ENCODE measurements around the gene ARPC2. TPM values are rescaled to one million over a fixed set of nuclear protein-coding genes. Genes with fewer than 3 reads are reported as not detected.
A peak's percentile ranks its signal among the peaks of the same experiment; 100 is the strongest.

ARPC2 gene
- total RNA-seq, 2 experiments from 2014 or later: 448 to 452 TPM

DNA sequence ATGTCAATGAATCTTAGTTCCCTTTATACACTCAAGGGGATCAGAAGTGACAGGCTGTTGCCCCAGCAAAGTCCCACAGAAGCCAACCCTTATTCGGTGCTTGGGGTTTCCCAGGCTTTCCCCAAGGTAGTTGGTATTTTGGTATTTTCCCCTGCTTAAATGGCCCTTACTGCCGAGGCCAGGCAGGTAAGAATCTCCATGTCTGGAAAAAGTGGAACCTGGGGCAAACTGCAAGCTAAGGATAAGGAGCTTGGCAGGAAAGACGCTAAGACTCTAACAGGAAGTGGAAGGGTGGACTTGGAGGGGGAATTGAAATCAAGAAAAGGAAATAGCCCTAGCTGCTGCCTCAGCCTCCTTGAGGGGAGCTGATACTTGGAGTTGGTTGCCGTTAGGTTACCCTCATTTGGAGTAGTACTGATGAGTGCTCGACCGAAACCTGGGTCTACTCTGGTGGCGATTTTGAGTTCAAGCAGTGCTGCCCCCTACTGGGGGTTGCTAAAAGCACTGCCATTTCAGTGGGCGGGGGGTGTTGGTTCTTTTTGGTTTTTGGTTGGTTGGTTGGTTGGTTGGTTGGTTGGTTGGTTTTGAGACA, 40.5 kb downstream of the ARPC2 start:
- Mint-ChIP-seq H3K27me3 (no peaks in the 10 kb centered on the region), H3K27ac (peak overlapping the region; percentile 91), H3K4me3 (peak overlapping the region; percentile 51), H3K4me1 (ENCODE audit: low read depth) (peaks cover 22% of the 10 kb centered on the region), H3K36me3 (ENCODE audit: low read depth) (peaks cover 50% of the 10 kb centered on the region), H3K9me3 (no peaks in the 10 kb centered on the region)
- H3K4me1 ChIP-seq (ENCODE audit: insufficient read depth, low read length): peaks cover 22% of the 10 kb centered on the region
- H3K9me3 ChIP-seq (ENCODE audit: control insufficient read depth in 1 of 2, insufficient read depth in 1 of 2, low read length in 2 of 2): no peaks in the 10 kb centered on the region
- TF ChIP-seq, protein P1, sequence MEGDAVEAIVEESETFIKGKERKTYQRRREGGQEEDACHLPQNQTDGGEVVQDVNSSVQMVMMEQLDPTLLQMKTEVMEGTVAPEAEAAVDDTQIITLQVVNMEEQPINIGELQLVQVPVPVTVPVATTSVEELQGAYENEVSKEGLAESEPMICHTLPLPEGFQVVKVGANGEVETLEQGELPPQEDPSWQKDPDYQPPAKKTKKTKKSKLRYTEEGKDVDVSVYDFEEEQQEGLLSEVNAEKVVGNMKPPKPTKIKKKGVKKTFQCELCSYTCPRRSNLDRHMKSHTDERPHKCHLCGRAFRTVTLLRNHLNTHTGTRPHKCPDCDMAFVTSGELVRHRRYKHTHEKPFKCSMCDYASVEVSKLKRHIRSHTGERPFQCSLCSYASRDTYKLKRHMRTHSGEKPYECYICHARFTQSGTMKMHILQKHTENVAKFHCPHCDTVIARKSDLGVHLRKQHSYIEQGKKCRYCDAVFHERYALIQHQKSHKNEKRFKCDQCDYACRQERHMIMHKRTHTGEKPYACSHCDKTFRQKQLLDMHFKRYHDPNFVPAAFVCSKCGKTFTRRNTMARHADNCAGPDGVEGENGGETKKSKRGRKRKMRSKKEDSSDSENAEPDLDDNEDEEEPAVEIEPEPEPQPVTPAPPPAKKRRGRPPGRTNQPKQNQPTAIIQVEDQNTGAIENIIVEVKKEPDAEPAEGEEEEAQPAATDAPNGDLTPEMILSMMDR (IDR thresholded peaks at IDR 0.05): peak; percentile 64
- POLR2A ChIA-PET: interaction anchor here (0.7 to 1.5 kb wide), 4 partner anchors 13 to 47 kb away, joined by 3 to 11 read pairs (median 4); partner anchors contain the start of genes AAMP and PNKD
- intact Hi-C loops (cut with DNase I, micrococcal nuclease): loop anchor here (1.0 to 5.0 kb wide), 4 partner anchors 40 to 90 kb away; partner anchors contain the start of genes ARPC2 (in 1 of the 2) and CXCR1 (in 1 of the 2)
- CTCF ChIA-PET: interaction anchor here (0.6 to 1.4 kb wide), 13 partner anchors 9 to 72 kb away, joined by 3 to 8 read pairs (median 4); partner anchors contain the start of genes AAMP and PNKD
- H3K27me3 ChIP-seq (ENCODE audit: control insufficient read depth in 1 of 2, insufficient read depth in 2 of 2, low read length in 2 of 2): no peaks in the 10 kb centered on the region
- H3K36me3 ChIP-seq (ENCODE audit: insufficient read depth, low read length): peaks cover 37% of the 10 kb centered on the region
- no peak overlapping the region for H3K4me3 ChIP-seq (ENCODE audit: low read length)
- peak; percentile 43 to 84 (median 58) for DNase-seq
- H3K27ac ChIP-seq (ENCODE audit: low read depth in 1 of 2, low read length in 2 of 2): peak overlapping the region; percentile 56 to 67
- ATAC-seq (ENCODE audit: poor library complexity): peak; percentile 80

DNA sequence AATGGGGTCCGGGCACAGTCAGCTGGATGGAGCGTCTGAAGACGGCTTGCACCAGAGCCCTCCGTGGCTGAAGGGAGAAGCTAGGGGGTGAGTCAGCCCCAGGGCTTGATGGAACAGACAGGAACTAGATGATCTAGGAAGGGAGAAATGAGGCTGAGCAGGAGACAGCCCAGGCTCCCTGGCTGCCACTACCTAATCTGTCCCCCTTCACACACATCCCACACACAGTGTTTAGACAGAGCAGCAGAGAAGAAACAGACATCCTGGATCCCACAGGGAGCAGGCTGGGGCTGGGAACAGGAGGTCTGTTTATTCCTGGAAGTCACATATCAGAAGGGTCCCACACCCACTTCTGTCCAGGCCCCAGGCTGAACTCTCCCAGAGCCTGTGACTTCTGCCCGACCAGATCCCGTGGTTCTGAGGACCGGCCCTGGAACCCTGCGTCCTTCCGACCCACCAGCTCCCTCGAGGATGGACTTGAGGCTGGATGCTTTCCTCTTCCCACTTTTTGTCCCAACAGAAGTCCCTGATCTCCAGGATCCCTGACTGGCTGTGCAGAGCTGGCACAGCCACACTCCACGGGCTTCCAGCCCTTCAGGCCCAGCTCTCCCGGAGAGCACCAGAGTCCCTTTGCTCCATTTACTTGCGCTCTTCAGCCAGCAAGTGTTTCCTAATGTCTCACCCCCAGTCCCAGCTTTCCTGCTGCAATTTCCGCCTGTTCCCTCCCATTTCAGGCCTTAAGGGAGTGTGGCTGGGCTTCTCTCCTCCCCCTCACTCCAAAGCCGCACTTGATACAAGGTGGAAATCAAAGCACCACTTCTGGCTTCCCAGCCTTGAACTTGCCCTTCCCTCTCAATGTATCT, 42.3 kb downstream of the ARPC2 start:
- H3K27ac Mint-ChIP-seq: peak overlapping the region; percentile 71
- TF ChIP-seq, protein P1 (IDR thresholded peaks at IDR 0.05): no peak
- no peaks in the 10 kb centered on the region for H3K27me3 Mint-ChIP-seq
- DNase-seq (peak in 2 of 14 experiments; percentile 42 to 52), ATAC-seq (ENCODE audit: poor library complexity) (no peak)
- POLR2A ChIA-PET: interaction anchor here (0.6 to 2.2 kb wide), 2 partner anchors 11 to 27 kb away, joined by 3 to 9 read pairs; partner anchors contain the start of genes AAMP and PNKD
- intact Hi-C loops (cut with DNase I, micrococcal nuclease): loop anchor here in 1 of 2 experiments (5.0 kb wide), 2 partner anchors 42 to 92 kb away; partner anchors contain the start of genes ARPC2 and CXCR1
- CTCF ChIA-PET: interaction anchor here (1.5 kb wide), 1 partner anchor 11 kb away, joined by 3 read pairs; the partner anchor contains the start of genes AAMP and PNKD
- no peaks in the 10 kb centered on the region for H3K9me3 Mint-ChIP-seq
- Histone ChIP-seq H3K9me3 (ENCODE audit: control insufficient read depth in 1 of 2, insufficient read depth in 1 of 2, low read length in 2 of 2) (no peaks in the 10 kb centered on the region), H3K27me3 (ENCODE audit: control insufficient read depth in 1 of 2, insufficient read depth in 2 of 2, low read length in 2 of 2) (no peaks in the 10 kb centered on the region), H3K36me3 (ENCODE audit: insufficient read depth, low read length) (peaks cover 33% of the 10 kb centered on the region), H3K27ac (ENCODE audit: low read depth in 1 of 2, low read length in 2 of 2) (no peak overlapping the region), H3K4me1 (ENCODE audit: insufficient read depth, low read length) (peaks cover 22% of the 10 kb centered on the region), H3K4me3 (ENCODE audit: low read length) (no peak overlapping the region)
- peaks cover 22% of the 10 kb centered on the region for H3K4me1 Mint-ChIP-seq (ENCODE audit: low read depth)
- H3K36me3 Mint-ChIP-seq (ENCODE audit: low read depth): peaks cover 42% of the 10 kb centered on the region
- no peak overlapping the region for H3K4me3 Mint-ChIP-seq

DNA sequence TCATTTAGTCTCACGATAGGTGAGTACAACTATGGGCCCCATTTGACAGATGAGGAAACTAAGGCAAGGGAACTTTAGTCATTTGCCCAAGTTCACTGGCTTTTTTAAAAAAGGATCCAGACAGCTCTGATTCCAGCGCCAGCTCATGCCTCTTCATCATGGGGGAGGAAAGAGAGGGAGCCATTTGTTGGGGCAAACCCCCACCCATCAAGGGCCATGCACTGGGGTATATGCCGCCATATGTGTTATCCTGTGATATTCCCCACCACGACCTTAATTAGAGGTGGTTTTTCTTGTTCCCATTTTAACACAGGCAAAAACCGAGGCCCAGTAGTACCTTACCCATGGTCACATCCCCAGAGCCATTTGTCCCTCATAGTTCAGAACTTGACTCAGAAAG, 43.2 kb downstream of the ARPC2 start:
- H3K4me3 Mint-ChIP-seq: no peak overlapping the region
- Histone ChIP-seq H3K4me3 (ENCODE audit: low read length) (no peak overlapping the region), H3K27ac (ENCODE audit: low read depth in 1 of 2, low read length in 2 of 2) (no peak overlapping the region), H3K9me3 (ENCODE audit: control insufficient read depth in 1 of 2, insufficient read depth in 1 of 2, low read length in 2 of 2) (no peaks in the 10 kb centered on the region), H3K4me1 (ENCODE audit: insufficient read depth, low read length) (peaks cover 27% of the 10 kb centered on the region), H3K36me3 (ENCODE audit: insufficient read depth, low read length) (peaks cover 33% of the 10 kb centered on the region), H3K27me3 (ENCODE audit: control insufficient read depth in 1 of 2, insufficient read depth in 2 of 2, low read length in 2 of 2) (no peaks in the 10 kb centered on the region)
- H3K4me1 Mint-ChIP-seq (ENCODE audit: low read depth): peaks cover 22% of the 10 kb centered on the region
- ChIA-PET CTCF (no interaction called here), POLR2A (interaction anchor here (0.6 to 2.2 kb wide), 2 partner anchors 10 to 26 kb away, joined by 3 to 9 read pairs; partner anchors contain the start of genes AAMP and PNKD)
- peak overlapping the region; percentile 71 for H3K27ac Mint-ChIP-seq
- ATAC-seq (ENCODE audit: poor library complexity) (no peak), DNase-seq (no peak)
- TF ChIP-seq, protein P1 (IDR thresholded peaks at IDR 0.05): no peak
- intact Hi-C loops (cut with DNase I, micrococcal nuclease): no loop called here
- H3K27me3 Mint-ChIP-seq: no peaks in the 10 kb centered on the region
- H3K9me3 Mint-ChIP-seq: no peaks in the 10 kb centered on the region
- peaks cover 37% of the 10 kb centered on the region for H3K36me3 Mint-ChIP-seq (ENCODE audit: low read depth)

All from CD4-positive, alpha-beta T cell (primary cell).